H1 (cell line): ENCODE data around the gene FBXO44. TPM values are rescaled to one million over a fixed set of nuclear protein-coding genes. Genes with fewer than 3 reads are reported as not detected.

ENCODE experiments used
- CTCF ChIA-PET: fragments of 300-600 bp; sonication (Branson Sonifier 250); formaldehyde crosslinking; loops from one replicate; lab custom pipeline; 2021; ENCODE audit not compliant: partially characterized antibody; lab: Charles Lee
- POLR2A ChIA-PET: fragments of 300-600 bp; sonication (Branson Sonifier 250); formaldehyde crosslinking; loops from one replicate; lab custom pipeline; 2021; ENCODE audit warnings: inconsistent platforms; ENCODE audit not compliant: partially characterized antibody; lab: Charles Lee
- DNase-seq, 2 experiments: peaks; one replicate each; pipeline versions ENCODE4 v3.0.0 to v3.0.0-alpha.2; 2010 to 2022; ENCODE audit warnings: low spot score in 2 of 2, low read depth in 1 of 2, mixed read lengths in 1 of 2
- FAIRE-seq: peaks from 2 replicates; lab custom pipeline; 2011; peaks lifted over from hg19 to GRCh38; lab: Jason Lieb, UNC
- H2AFZ ChIP-seq: 2 replicates; pipeline ENCODE4 v1.8.1; 2012; ENCODE audit warnings: low read length, inconsistent platforms
- H2AK5ac ChIP-seq: 2 replicates; pipeline ENCODE4 v1.6.1; 2013; ENCODE audit warnings: low read depth, low read length
- H2BK120ac ChIP-seq: replicated peaks from 2 replicates; pipeline ENCODE3; 2013; ENCODE audit warnings: low read depth, low read length, inconsistent platforms
- H2BK12ac ChIP-seq: 2 replicates; pipeline ENCODE4 v1.6.1; 2013; ENCODE audit warnings: low read depth, low read length
- H2BK15ac ChIP-seq: 2 replicates; pipeline ENCODE4 v1.6.1; 2013; ENCODE audit warnings: low read length
- H2BK20ac ChIP-seq: 2 replicates; pipeline ENCODE4 v1.6.1; 2013; ENCODE audit warnings: low read length
- H2BK5ac ChIP-seq: 2 replicates; pipeline ENCODE4 v1.6.1; 2013; ENCODE audit warnings: low read depth, low read length
- H3K14ac ChIP-seq: 2 replicates; pipeline ENCODE4 v1.6.1; 2013; ENCODE audit warnings: inconsistent platforms; ENCODE audit not compliant: insufficient read length
- H3K18ac ChIP-seq: 2 replicates; pipeline ENCODE4 v1.6.1; 2013; ENCODE audit warnings: low read length; ENCODE audit errors: extremely low read depth
- H3K23ac ChIP-seq: 2 replicates; pipeline ENCODE4 v1.6.1; 2013; ENCODE audit warnings: inconsistent platforms; ENCODE audit not compliant: insufficient read length
- H3K23me2 ChIP-seq: 2 replicates; pipeline ENCODE4 v1.6.1; 2013; ENCODE audit warnings: low read depth, low read length
- H3K27ac ChIP-seq: 2 replicates; pipeline ENCODE4 v1.6.1; 2011; ENCODE audit warnings: low read depth, low read length, inconsistent platforms
- H3K27me3 ChIP-seq, 4 experiments: replicated peaks in 1 of 4; 1 replicate in 1 of 4; 2 replicates in 3 of 4; pipeline versions ENCODE4 v1.6.1 to v1.8.1; 2011 to 2013; ENCODE audit warnings: low read length in 3 of 4, mild to moderate bottlenecking in 3 of 4, inconsistent platforms in 2 of 4, mixed read lengths in 2 of 4, moderate library complexity in 1 of 4; ENCODE audit not compliant: control insufficient read depth in 3 of 4, insufficient read depth in 3 of 4; ENCODE audit errors: extremely low read depth in 1 of 4
- H3K36me3 ChIP-seq, 4 experiments: 2 replicates each; pipeline versions ENCODE4 v1.6.1 to v1.8.1; 2011 to 2013; ENCODE audit warnings: mild to moderate bottlenecking in 4 of 4, low read length in 3 of 4, moderate library complexity in 2 of 4, control low read depth in 1 of 4, inconsistent platforms in 1 of 4; ENCODE audit not compliant: insufficient read depth in 4 of 4, control insufficient read depth in 2 of 4
- H3K4ac ChIP-seq: replicated peaks from 2 replicates; pipeline ENCODE3; 2013; ENCODE audit warnings: low read length, low read depth, mixed read lengths, inconsistent platforms; ENCODE audit not compliant: insufficient read length
- H3K4me1 ChIP-seq, 4 experiments: replicated peaks in 1 of 4; 1 replicate in 1 of 4; 2 replicates in 3 of 4; pipeline versions ENCODE4 v1.6.1 to v1.8.1; 2011 to 2013; ENCODE audit warnings: low read length in 3 of 4, inconsistent platforms in 2 of 4, mixed read lengths in 1 of 4; ENCODE audit not compliant: insufficient read depth in 4 of 4, control insufficient read depth in 3 of 4
- H3K4me2 ChIP-seq, 2 experiments: 2 replicates each; pipeline versions ENCODE4 v1.6.1 to v1.8.1; 2011 to 2013; ENCODE audit warnings: low read depth in 2 of 2, low read length in 2 of 2, control low read depth in 1 of 2, inconsistent platforms in 1 of 2, mild to moderate bottlenecking in 1 of 2; ENCODE audit not compliant: insufficient read depth in 1 of 2
- H3K4me3 ChIP-seq, 4 experiments: fragments of 200-600, 300-600 bp in 1 of 4; sonication (generic), shearing (Covaris generic), sonication (Bioruptor Twin) in 1 of 4; 2 replicates each; pipeline versions ENCODE4 v1.5.1 to v1.8.1; 2011 to 2016; ENCODE audit warnings: low read length in 4 of 4, low read depth in 3 of 4, control low read depth in 2 of 4, inconsistent platforms in 2 of 4, mild to moderate bottlenecking in 2 of 4, mixed read lengths in 1 of 4, moderate library complexity in 1 of 4; ENCODE audit not compliant: insufficient read depth in 2 of 4; ENCODE audit errors: extremely low read depth in 1 of 4
- H3K56ac ChIP-seq: replicated peaks from 2 replicates; pipeline ENCODE3; 2013; ENCODE audit warnings: low read depth, mild to moderate bottlenecking, mixed read lengths, low read length, inconsistent platforms; ENCODE audit not compliant: insufficient read length
- H3K79me1 ChIP-seq: 2 replicates; pipeline ENCODE4 v1.6.1; 2013; ENCODE audit warnings: low read depth, low read length, control low read depth
- H3K79me2 ChIP-seq, 2 experiments: 2 replicates each; pipeline versions ENCODE4 v1.6.1 to v1.8.1; 2012 to 2013; ENCODE audit warnings: low read length in 2 of 2, mild to moderate bottlenecking in 2 of 2, inconsistent platforms in 1 of 2; ENCODE audit not compliant: insufficient read depth in 2 of 2, control insufficient read depth in 1 of 2
- H3K9ac ChIP-seq, 4 experiments: replicated peaks in 1 of 4; 1 replicate in 1 of 4; 2 replicates in 3 of 4; pipeline versions ENCODE4 v1.6.1 to v1.8.1; 2011 to 2013; ENCODE audit warnings: low read depth in 3 of 4, low read length in 3 of 4, control low read depth in 2 of 4, mild to moderate bottlenecking in 2 of 4, moderate library complexity in 2 of 4, inconsistent platforms in 1 of 4; ENCODE audit errors: extremely low read depth in 1 of 4
- H3K9me3 ChIP-seq, 2 experiments: 2 replicates each; pipeline versions ENCODE4 v1.6.1 to v1.8.1; 2012 to 2013; ENCODE audit warnings: mild to moderate bottlenecking in 2 of 2, moderate library complexity in 2 of 2, control low read depth in 1 of 2, inconsistent platforms in 1 of 2, low read depth in 1 of 2, low read length in 1 of 2, mixed read lengths in 1 of 2; ENCODE audit not compliant: insufficient read depth in 2 of 2
- H4K20me1 ChIP-seq, 2 experiments: replicated peaks in 1 of 2; 2 replicates each; pipeline versions ENCODE3 to v1.8.1; 2011 to 2013; ENCODE audit warnings: inconsistent platforms in 2 of 2, low read length in 2 of 2, mild to moderate bottlenecking in 1 of 2; ENCODE audit not compliant: insufficient read depth in 2 of 2, control insufficient read depth in 1 of 2
- H4K5ac ChIP-seq: 2 replicates; pipeline ENCODE4 v1.6.1; 2013; ENCODE audit warnings: low read length, low read depth, mixed read lengths, inconsistent platforms; ENCODE audit not compliant: insufficient read length
- H4K8ac ChIP-seq: 2 replicates; pipeline ENCODE4 v1.8.0; 2013; ENCODE audit warnings: mild to moderate bottlenecking, moderate library complexity, low read length, inconsistent platforms; ENCODE audit not compliant: insufficient read depth; ENCODE audit errors: extremely low read depth
- H4K91ac ChIP-seq: replicated peaks from 2 replicates; pipeline ENCODE3; 2013; ENCODE audit warnings: low read length, mixed read lengths, inconsistent platforms; ENCODE audit not compliant: insufficient read length
- CHD1 ChIP-seq: IDR thresholded peaks from 2 replicates; pipeline ENCODE4 v1.6.1; 2012; ENCODE audit warnings: low read depth, low read length, improper control_type of control experiment
- CHD2 ChIP-seq: IDR thresholded peaks from 2 replicates; pipeline ENCODE4 v1.6.1; 2012; ENCODE audit warnings: low read length, improper control_type of control experiment
- GABPA ChIP-seq: IDR thresholded peaks from 2 replicates; pipeline ENCODE4 v1.6.1; 2011; ENCODE audit warnings: mild to moderate bottlenecking, low read length, moderate library complexity, borderline replicate concordance; ENCODE audit not compliant: insufficient read depth
- GTF2F1 ChIP-seq: IDR thresholded peaks from 2 replicates; pipeline ENCODE4 v1.6.1; 2012; ENCODE audit warnings: low read depth, low read length, improper control_type of control experiment, borderline replicate concordance
- HDAC2 ChIP-seq, 2 experiments: fragments of 300-600 bp in 1 of 2; sonication (generic) in 1 of 2; IDR thresholded peaks; 2 replicates each; pipeline ENCODE4 v1.6.1; 2011 to 2012; ENCODE audit warnings: low read depth in 2 of 2, low read length in 2 of 2, mild to moderate bottlenecking in 2 of 2, moderate library complexity in 2 of 2, borderline replicate concordance in 1 of 2, inconsistent platforms in 1 of 2
- JUN ChIP-seq: IDR thresholded peaks from 2 replicates; pipeline ENCODE4 v1.6.1; 2011; ENCODE audit warnings: low read depth, mild to moderate bottlenecking, improper control_type of control experiment, low read length
- NANOG ChIP-seq: IDR thresholded peaks from 2 replicates; pipeline ENCODE4 v1.6.1; 2011; ENCODE audit warnings: low read length, low read depth, mild to moderate bottlenecking, inconsistent platforms; ENCODE audit not compliant: insufficient read depth, poor library complexity, severe bottlenecking
- POLR2A ChIP-seq, 2 experiments: IDR thresholded peaks; 1 replicate in 1 of 2; 2 replicates in 1 of 2; pipeline ENCODE4 v1.6.1; 2011; ENCODE audit warnings: low read depth in 2 of 2, low read length in 2 of 2, mild to moderate bottlenecking in 2 of 2; ENCODE audit errors: control extremely low read depth in 1 of 2
- POU5F1 ChIP-seq: IDR thresholded peaks from 2 replicates; pipeline ENCODE4 v1.6.1; 2011; ENCODE audit warnings: low read depth, mild to moderate bottlenecking, low read length, moderate library complexity
- RAD21 ChIP-seq, 2 experiments: IDR thresholded peaks in 1 of 2; conservative IDR thresholded peaks in 1 of 2; 2 replicates each; pipeline ENCODE4 v1.6.1; 2011; ENCODE audit warnings: low read depth in 2 of 2, low read length in 2 of 2, improper control_type of control experiment in 1 of 2, inconsistent platforms in 1 of 2, mild to moderate bottlenecking in 1 of 2, moderate library complexity in 1 of 2
- SRF ChIP-seq: IDR thresholded peaks from 2 replicates; pipeline ENCODE4 v1.6.1; 2011; ENCODE audit warnings: mild to moderate bottlenecking, low read depth, low read length, moderate library complexity
- TEAD4 ChIP-seq: IDR thresholded peaks from 2 replicates; pipeline ENCODE4 v1.6.1; 2012; ENCODE audit warnings: low read depth, low read length, inconsistent platforms, mixed read lengths
- WGBS, 2 experiments: shearing (Covaris generic) in 1 of 2; methylation state at CpG; one replicate each; pipeline versions ENCODE4 v1.1.6 to v1.1.7; 2013 to 2015; ENCODE audit warnings: low lambda C conversion rate in 2 of 2, mixed read lengths in 2 of 2, inconsistent platforms in 1 of 2, low coverage in 1 of 2, missing lambda C conversion rate in 1 of 2; ENCODE audit not compliant: insufficient replicate concordance in 2 of 2, insufficient coverage in 1 of 2, insufficient read length in 1 of 2; ENCODE audit errors: extremely low coverage in 1 of 2, missing lambda C conversion rate in 1 of 2; 5-methylcytosine and 5-hydroxymethylcytosine counted together
- polyA plus RNA-seq, 7 experiments: library from polyadenylated mRNA; depleted of rRNA in 3 of 7; stranded (reverse) in 5 of 7; unstranded in 2 of 7; fragments of >200 nt in 5 of 7; fragments of 200-250 nt in 2 of 7; gene quantifications; 1 replicate in 5 of 7; 2 replicates in 1 of 7; 4 replicates in 1 of 7; pipeline versions ENCODE4 v1.2.1 to v1.2.3, GENCODE V29; 2011 to 2013; ENCODE audit warnings: missing spikeins in 2 of 7, mixed read lengths in 2 of 7
- total RNA-seq: library from RNA; stranded (reverse); fragmentation: NEBNext Ultra II Directional; extraction: Animal tissue kit (Norgen Biotek cat#: 25700); gene quantifications from 2 replicates; pipeline ENCODE4 v1.2.1, GENCODE V29; 2021
- TF ChIP-seq, protein P1 (sequence below): IDR thresholded peaks from 2 replicates; pipeline ENCODE4 v1.6.1; 2011; ENCODE audit warnings: low read depth, mild to moderate bottlenecking, low read length; ENCODE audit not compliant: insufficient read depth

Gene FBXO44
- total and polyA plus RNA-seq, 2 of the 8 experiments (the other 6 are each of a cell fraction or from before 2014, with no cell fraction given), result 27.0 to 27.2 TPM

DNA sequence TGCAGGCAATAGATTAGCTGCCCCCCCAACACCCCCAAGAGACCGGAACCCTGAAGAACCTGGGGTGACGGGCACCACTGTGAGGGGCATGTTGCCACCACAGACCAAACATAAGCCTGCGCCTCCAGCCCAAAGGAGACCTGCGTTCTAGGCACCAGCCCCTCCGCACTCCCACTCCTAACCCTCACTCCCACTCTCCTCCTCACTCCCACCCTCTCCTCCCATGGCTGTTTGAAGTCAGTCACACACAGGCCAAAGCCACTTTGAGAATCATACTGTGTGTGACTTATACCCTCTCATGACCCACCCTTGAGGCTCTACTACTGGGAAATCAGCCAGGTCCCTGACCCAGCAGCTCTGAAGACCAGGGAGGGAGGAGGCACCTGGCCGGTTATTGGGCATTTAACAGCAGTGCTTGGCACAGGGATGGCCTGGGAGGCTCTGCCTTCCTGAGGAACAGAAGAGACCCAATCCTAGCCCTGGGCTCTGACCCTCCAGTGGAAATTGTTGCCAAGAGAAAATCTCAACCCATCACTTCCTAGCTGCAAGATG, 44.0 kb upstream of the FBXO44 start:
- Histone ChIP-seq H2BK5ac (no peak overlapping the region), H2BK12ac (no peak overlapping the region), H2AK5ac (no peak overlapping the region), H2BK15ac (no peak overlapping the region), H3K27me3 (no peaks in the 10 kb centered on the region), H2BK20ac (no peak overlapping the region), H4K8ac (no peak overlapping the region), H3K9me3 (peaks cover 0 to 2% of the 10 kb centered on the region in 2 experiments; a peak in 1 of 4 replicates), H3K4me3 (no peak overlapping the region), H3K18ac (no peak overlapping the region), H3K14ac (no peak overlapping the region), H3K4ac (no peak overlapping the region), H3K79me1 (no peaks in the 10 kb centered on the region), H3K79me2 (no peaks in the 10 kb centered on the region)
- no peak for TF ChIP-seq JUN
- TF ChIP-seq HDAC2 (IDR thresholded peaks at IDR 0.05; ENCODE audit: borderline replicate concordance in 1 of 2, low read depth in 2 of 2, low read length in 2 of 2), result no peak
- no peak for TF ChIP-seq CHD1
- TF ChIP-seq TEAD4, result no peak
- TF ChIP-seq CHD2, result no peak
- TF ChIP-seq GTF2F1, result no peak
- no peak for TF ChIP-seq NANOG
- no peak for TF ChIP-seq RAD21 (IDR thresholded peaks at IDR 0.05 in 1 of 2, conservative IDR thresholded peaks at IDR 0.05 in 1 of 2; ENCODE audit: low read depth in 2 of 2, low read length in 2 of 2)
- no peak for TF ChIP-seq POLR2A (IDR thresholded peaks at IDR 0.05; ENCODE audit: control extremely low read depth in 1 of 2, low read depth in 2 of 2, low read length in 2 of 2)
- no peak for TF ChIP-seq SRF
- TF ChIP-seq, protein P1, sequence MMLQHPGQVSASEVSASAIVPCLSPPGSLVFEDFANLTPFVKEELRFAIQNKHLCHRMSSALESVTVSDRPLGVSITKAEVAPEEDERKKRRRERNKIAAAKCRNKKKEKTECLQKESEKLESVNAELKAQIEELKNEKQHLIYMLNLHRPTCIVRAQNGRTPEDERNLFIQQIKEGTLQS, result no peak
- TF ChIP-seq POU5F1, result no peak
- no peak for TF ChIP-seq GABPA
- TF ChIP-seq, all 59 proteins: peak for 0
- Histone ChIP-seq H3K4me2 (no peak overlapping the region), H4K5ac (no peak overlapping the region), H3K4me1 (no peaks in the 10 kb centered on the region), H3K23me2 (no peaks in the 10 kb centered on the region), H4K91ac (no peak overlapping the region), H2AFZ (no peak overlapping the region), H3K9ac (no peak overlapping the region), H3K36me3 (no peaks in the 10 kb centered on the region), H3K56ac (no peak overlapping the region), H4K20me1 (no peaks in the 10 kb centered on the region), H3K23ac (no peak overlapping the region), H2BK120ac (no peak overlapping the region), H3K27ac (no peak overlapping the region)
- ChIA-PET POLR2A (interaction anchor here (1.7 kb wide), 1 partner anchor 15 kb away, joined by 4 read pairs; no protein-coding TSS in a partner anchor), CTCF (interaction anchor here (1.1 to 4.9 kb wide), 7 partner anchors 11 to 132 kb away, joined by 3 to 32 read pairs (median 7); partner anchors contain the start of gene DISP3)
- DNase-seq (no peak), FAIRE-seq (no peak)
- 58% methylated on average over 5 of the region's 6 CpGs; no CpG with 5 or more reads in 1 of the 2 experiments for WGBS, 2 experiments
